ENCODE data around the gene HMGCLL1. TPM values are rescaled to one million over a fixed set of nuclear protein-coding genes. Genes with fewer than 3 reads are reported as not detected.
A peak's percentile ranks its signal among the peaks of the same experiment; 100 is the strongest.

Gene HMGCLL1
- total RNA-seq, 2 donors from 2014 or later, result 3.0 to 5.7 TPM

DNA sequence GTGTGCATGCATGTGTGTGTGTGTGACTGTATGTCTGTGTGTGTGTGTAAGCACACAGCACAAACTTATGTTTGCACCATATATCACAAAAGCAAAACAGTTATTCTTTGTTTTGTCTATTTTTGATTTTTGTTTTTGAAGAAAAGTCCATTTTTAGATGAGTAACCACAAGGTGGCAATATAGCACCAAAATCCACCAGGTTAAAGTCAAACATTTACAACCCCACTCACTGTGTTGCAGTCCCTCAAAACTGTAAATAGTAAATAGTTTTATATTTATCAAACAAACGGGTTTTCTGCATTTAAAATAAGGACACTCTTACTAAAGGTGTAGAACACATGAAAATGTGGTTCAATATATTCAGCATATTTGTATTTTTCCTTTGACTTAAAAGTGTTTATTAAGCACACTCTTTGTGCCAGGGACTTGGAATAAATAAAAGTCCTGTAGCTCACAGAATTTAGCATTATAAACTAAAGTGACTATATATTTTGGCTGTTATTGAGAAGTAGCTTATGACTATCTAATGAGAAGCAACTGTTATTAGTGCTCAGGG lies 133.3 kb downstream of the HMGCLL1 start:
- Histone ChIP-seq H3K4me3 (no peak overlapping the region), H3K4me1 (replicated peaks) (no peaks in the 10 kb centered on the region), H3K36me3 (no peaks in the 10 kb centered on the region), H3K27me3 (replicated peaks; ENCODE audit: insufficient read depth) (no peaks in the 10 kb centered on the region), H3K9me3 (no peaks in the 10 kb centered on the region), H3K27ac (no peak overlapping the region)
- DNase-seq (ENCODE audit: low spot score), result no peak
- TF ChIP-seq POLR2AphosphoS5 (IDR thresholded peaks at IDR 0.05), result no peak
- TF ChIP-seq, protein P1, sequence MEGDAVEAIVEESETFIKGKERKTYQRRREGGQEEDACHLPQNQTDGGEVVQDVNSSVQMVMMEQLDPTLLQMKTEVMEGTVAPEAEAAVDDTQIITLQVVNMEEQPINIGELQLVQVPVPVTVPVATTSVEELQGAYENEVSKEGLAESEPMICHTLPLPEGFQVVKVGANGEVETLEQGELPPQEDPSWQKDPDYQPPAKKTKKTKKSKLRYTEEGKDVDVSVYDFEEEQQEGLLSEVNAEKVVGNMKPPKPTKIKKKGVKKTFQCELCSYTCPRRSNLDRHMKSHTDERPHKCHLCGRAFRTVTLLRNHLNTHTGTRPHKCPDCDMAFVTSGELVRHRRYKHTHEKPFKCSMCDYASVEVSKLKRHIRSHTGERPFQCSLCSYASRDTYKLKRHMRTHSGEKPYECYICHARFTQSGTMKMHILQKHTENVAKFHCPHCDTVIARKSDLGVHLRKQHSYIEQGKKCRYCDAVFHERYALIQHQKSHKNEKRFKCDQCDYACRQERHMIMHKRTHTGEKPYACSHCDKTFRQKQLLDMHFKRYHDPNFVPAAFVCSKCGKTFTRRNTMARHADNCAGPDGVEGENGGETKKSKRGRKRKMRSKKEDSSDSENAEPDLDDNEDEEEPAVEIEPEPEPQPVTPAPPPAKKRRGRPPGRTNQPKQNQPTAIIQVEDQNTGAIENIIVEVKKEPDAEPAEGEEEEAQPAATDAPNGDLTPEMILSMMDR (IDR thresholded peaks at IDR 0.05), result peak; percentile 29 to 77 (median 66)
- intact Hi-C loops (cut with DNase I), result loop anchor here (2.0 to 10.0 kb wide), 4 partner anchors 168 to 849 kb away; no protein-coding TSS in a partner anchor
- 0% methylated on average over 1 of the region's 1 CpG for WGBS

GRCh38 chr6:55443238-55444134 lies 135.5 kb downstream of the HMGCLL1 start:
- no peak overlapping the region for H3K4me3 ChIP-seq
- H3K36me3 ChIP-seq, result no peaks in the 10 kb centered on the region
- DNase-seq (ENCODE audit: low spot score), result no peak
- TF ChIP-seq POLR2AphosphoS5 (IDR thresholded peaks at IDR 0.05), result peak; percentile 35
- TF ChIP-seq, protein P1 (IDR thresholded peaks at IDR 0.05), result no peak
- H3K4me1 ChIP-seq (replicated peaks), result no peaks in the 10 kb centered on the region
- WGBS, result 69% methylated on average over 7 of the region's 7 CpGs
- intact Hi-C loops (cut with DNase I), result loop anchor here (2.0 to 10.0 kb wide), 2 partner anchors 443 to 851 kb away; no protein-coding TSS in a partner anchor
- H3K27ac ChIP-seq, result no peak overlapping the region
- H3K27me3 ChIP-seq (replicated peaks; ENCODE audit: insufficient read depth), result no peaks in the 10 kb centered on the region
- H3K9me3 ChIP-seq, result no peaks in the 10 kb centered on the region

DNA sequence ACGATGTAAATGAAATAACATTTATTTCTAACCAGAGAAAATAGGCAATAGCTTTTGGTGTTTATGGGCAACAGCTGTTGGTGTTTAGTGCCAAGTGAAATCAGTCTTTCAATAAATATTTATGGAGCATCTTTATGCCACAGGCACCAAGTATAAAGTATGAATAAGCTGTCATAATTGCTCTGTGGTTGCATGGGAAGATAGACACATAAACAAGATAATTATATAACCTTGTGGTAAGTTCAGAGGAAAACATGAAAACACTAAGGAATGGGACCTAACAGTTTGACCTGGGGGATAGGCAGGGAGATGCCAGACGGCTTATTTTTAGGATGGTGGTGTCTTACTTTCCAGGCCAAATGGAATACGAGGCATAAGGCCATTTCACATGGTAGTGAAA lies 140.8 kb downstream of the HMGCLL1 start:
- Histone ChIP-seq H3K4me3 (no peak overlapping the region), H3K27me3 (replicated peaks; ENCODE audit: insufficient read depth) (no peaks in the 10 kb centered on the region), H3K4me1 (replicated peaks) (no peaks in the 10 kb centered on the region), H3K27ac (no peak overlapping the region), H3K36me3 (no peaks in the 10 kb centered on the region), H3K9me3 (no peaks in the 10 kb centered on the region)
- 85% methylated on average over 3 of the region's 3 CpGs for WGBS
- no peak for TF ChIP-seq POLR2AphosphoS5 (IDR thresholded peaks at IDR 0.05)
- TF ChIP-seq, protein P1 (IDR thresholded peaks at IDR 0.05), result no peak
- TF ChIP-seq POLR2A (IDR thresholded peaks at IDR 0.05), result no peak
- intact Hi-C loops (cut with DNase I), result no loop called here
- DNase-seq (ENCODE audit: low spot score), result no peak

DNA sequence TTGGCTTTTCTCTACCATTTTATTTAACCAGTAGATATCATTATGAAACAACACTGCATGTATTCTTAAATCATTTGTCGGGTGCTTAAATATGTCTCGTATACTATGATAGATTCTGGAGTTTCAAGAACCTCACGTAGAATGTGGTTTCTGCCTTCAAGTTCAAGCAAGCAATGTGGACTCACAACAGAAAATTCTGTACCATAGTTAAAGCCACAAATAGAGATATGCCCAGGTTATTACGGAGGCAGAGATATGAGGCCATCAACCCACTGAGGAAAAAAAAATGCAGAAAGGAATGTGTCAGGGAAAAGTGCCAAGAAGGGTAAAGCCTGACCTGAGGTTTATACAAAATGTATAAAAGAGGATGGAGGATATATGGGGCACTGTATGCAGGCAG lies 141.9 kb downstream of the HMGCLL1 start:
- DNase-seq (ENCODE audit: low spot score), result no peak
- WGBS, result 80% methylated on average over 4 of the region's 4 CpGs
- TF ChIP-seq, protein P1 (IDR thresholded peaks at IDR 0.05), result no peak
- TF ChIP-seq POLR2AphosphoS5 (IDR thresholded peaks at IDR 0.05) (no peak), POLR2A (IDR thresholded peaks at IDR 0.05) (no peak)
- H3K27ac ChIP-seq, result no peak overlapping the region
- no peaks in the 10 kb centered on the region for H3K4me1 ChIP-seq (replicated peaks)
- no peak overlapping the region for H3K4me3 ChIP-seq
- no peaks in the 10 kb centered on the region for H3K36me3 ChIP-seq
- no peaks in the 10 kb centered on the region for H3K27me3 ChIP-seq (replicated peaks; ENCODE audit: insufficient read depth)
- no peaks in the 10 kb centered on the region for H3K9me3 ChIP-seq
- intact Hi-C loops (cut with DNase I), result no loop called here

Data from prostate gland (tissue), 2 donors.